ENCODE measurements around the gene CYYR1. TPM values are rescaled to one million over a fixed set of nuclear protein-coding genes. Genes with fewer than 3 reads are reported as not detected.
"Not testable (repeated sequence)": the region's sequence is repeated elsewhere in the genome, so short reads cannot be mapped to it uniquely, and the experiment has no call there.

Gene CYYR1
- total RNA-seq, 1 donor from 2014 or later, result 3.7 TPM

DNA sequence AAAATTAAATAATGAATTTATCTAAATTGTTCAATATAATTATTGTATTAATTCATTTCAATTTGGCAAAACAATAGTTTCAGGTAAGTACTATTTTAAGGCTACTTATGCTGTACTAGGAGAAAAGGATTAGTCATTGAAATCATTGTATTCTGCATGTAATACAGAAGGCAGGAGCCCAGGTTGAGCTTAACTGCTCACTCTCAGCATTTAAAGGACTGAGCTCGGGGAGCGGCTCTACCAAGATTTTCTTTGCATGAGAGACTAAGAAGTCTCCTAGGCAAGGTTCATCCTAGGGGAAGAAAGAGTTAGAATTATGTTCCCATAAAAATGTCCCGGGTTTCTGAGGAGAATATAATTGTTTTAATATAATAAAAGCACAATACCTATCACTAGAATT, 112.5 kb downstream of the CYYR1 start:
- TF ChIP-seq, protein P1, sequence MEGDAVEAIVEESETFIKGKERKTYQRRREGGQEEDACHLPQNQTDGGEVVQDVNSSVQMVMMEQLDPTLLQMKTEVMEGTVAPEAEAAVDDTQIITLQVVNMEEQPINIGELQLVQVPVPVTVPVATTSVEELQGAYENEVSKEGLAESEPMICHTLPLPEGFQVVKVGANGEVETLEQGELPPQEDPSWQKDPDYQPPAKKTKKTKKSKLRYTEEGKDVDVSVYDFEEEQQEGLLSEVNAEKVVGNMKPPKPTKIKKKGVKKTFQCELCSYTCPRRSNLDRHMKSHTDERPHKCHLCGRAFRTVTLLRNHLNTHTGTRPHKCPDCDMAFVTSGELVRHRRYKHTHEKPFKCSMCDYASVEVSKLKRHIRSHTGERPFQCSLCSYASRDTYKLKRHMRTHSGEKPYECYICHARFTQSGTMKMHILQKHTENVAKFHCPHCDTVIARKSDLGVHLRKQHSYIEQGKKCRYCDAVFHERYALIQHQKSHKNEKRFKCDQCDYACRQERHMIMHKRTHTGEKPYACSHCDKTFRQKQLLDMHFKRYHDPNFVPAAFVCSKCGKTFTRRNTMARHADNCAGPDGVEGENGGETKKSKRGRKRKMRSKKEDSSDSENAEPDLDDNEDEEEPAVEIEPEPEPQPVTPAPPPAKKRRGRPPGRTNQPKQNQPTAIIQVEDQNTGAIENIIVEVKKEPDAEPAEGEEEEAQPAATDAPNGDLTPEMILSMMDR (conservative IDR thresholded peaks at IDR 0.05; ENCODE audit: low read depth, low read length), result no peak
- no peak overlapping the region for H3K4me3 ChIP-seq (ENCODE audit: low read depth, low read length)
- DNase-seq (ENCODE audit: low read depth), result no peak

DNA sequence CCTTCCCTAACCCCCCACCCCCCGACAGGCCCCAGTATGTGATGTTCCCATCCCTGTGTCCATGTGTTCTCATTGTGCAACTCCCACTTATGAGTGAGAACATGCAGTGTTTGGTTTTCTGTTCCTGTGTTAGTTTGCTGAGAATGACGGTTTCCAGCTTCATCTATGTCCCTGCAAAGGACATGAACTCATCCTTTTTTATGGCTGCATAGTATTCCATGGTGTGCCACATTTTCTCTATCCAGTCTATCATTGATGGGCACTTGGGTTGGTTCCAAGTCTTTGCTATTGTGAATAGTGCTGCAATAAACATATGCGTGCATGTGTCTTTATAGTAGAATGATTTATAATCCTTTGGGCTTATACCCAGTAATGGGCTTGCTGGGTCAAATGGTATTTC, 114.2 kb downstream of the CYYR1 start:
- H3K4me3 ChIP-seq (ENCODE audit: low read depth, low read length); DNase-seq (ENCODE audit: low read depth): not testable (repeated sequence)

DNA sequence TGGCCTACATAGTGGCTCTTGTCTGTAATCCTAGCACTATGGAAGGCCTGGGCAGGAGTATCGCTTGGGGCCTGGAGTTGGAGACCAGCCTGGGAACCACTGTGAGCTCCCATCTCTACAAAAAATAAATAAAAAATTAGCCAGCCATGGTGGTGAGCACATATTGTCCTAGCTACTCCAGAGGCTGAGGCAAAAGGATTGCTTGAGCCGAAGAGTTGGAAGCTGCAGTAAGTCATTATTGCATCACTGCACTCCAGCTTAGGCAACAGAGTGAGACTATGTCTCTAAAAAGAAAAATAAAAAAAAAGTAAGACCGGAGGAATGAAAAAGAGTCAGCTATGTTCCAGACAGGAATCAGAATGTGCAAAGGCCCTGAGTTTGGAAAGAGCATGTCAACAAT, 115.3 kb downstream of the CYYR1 start:
- TF ChIP-seq, protein P1 (conservative IDR thresholded peaks at IDR 0.05; ENCODE audit: low read depth, low read length), result no peak
- no peak for DNase-seq (ENCODE audit: low read depth)
- no peak overlapping the region for H3K4me3 ChIP-seq (ENCODE audit: low read depth, low read length)

DNA sequence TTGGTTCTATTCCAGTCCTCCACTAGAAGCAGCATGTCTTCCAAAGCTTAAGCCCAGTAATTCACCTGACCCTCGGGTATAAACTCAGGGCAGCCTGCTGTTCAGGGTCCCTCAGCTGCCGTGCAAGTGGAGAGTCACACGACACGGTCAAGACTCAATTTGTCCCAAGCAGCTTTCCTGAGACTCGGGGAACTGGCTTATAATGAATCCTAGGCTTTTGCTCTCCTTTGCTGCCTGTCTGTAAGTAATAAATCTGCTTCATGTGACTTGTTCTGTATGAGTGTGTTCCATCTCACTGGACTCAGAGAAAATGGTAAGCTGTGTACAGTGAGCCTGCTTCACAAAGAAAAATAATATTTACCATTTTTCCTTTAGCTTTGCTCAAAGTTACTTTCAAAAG, 119.8 kb downstream of the CYYR1 start:
- TF ChIP-seq, protein P1 (conservative IDR thresholded peaks at IDR 0.05; ENCODE audit: low read depth, low read length), result no peak
- DNase-seq (ENCODE audit: low read depth), result no peak
- H3K4me3 ChIP-seq (ENCODE audit: low read depth, low read length), result no peak overlapping the region

DNA sequence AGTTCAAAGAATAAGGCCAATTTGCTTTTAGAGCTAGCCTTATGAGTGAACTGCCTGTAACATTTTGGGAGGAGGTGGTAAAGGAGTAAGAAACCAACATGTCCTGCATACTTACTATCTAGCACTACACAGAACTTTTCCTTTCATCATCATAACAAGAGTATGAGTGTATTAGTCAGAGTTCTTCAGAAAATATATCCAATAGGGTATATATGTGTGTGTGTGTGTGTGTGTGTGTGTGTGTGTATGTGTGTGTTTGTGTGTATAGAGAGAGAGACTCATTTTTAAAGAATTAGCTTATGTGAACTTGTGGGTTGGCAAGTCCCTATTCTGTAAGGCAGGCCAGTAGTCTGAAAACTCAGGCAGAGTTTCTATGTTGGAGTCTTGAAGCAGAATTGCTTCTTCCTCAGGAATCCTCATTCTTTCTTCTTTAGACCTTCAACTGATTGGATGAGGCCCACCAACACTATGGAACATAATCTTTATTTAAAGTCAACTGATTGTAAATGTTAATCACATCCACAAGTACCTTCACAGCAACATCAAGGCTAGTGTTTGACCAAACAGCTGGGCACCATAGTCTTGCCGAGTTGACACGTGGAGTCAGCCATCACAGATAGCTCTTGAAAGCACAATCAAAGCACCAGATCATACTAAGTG, 121.9 kb downstream of the CYYR1 start:
- no peak for DNase-seq (ENCODE audit: low read depth)
- no peak overlapping the region for H3K4me3 ChIP-seq (ENCODE audit: low read depth, low read length)
- TF ChIP-seq, protein P1 (conservative IDR thresholded peaks at IDR 0.05; ENCODE audit: low read depth, low read length), result no peak

DNA sequence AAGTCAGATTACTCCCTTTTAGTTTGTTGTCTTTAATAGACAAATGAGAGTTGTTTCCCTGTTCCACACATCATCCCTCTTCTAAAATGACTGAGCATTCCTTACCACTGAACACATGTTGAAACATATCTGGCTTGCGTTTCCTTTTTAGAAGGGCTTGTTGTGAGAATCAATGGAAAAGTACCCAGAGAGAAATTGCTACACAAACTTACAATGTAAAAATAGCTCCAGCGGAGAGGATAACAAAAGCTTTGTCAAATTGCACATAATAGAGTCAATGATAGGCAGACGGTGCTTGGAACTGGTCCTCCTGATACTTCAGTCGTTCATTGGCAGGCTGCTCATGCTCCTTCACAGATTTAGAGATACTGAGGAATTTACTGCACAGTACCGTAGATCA, 123.9 kb downstream of the CYYR1 start:
- TF ChIP-seq, protein P1 (conservative IDR thresholded peaks at IDR 0.05; ENCODE audit: low read depth, low read length), result no peak
- no peak for DNase-seq (ENCODE audit: low read depth)
- no peak overlapping the region for H3K4me3 ChIP-seq (ENCODE audit: low read depth, low read length)

DNA sequence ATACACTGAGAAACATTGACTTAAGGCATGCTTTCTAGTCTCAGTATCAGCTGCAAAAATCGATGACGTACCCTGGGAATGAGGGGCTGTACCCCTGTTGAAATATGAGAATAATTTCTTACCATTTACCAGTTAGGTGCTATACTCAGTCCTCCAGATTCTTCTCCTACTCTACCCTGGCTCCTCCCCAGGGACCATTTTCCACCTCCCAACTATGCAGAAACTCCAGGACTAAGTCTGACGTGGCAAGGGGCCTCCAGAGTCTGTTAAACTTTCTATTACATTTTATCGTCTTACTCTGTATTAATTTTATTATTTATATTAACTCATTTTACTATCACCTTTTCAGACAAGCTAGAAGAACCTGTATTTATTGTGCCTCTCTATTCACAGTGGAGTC, 124.3 kb downstream of the CYYR1 start:
- TF ChIP-seq, protein P1 (conservative IDR thresholded peaks at IDR 0.05; ENCODE audit: low read depth, low read length), result no peak
- H3K4me3 ChIP-seq (ENCODE audit: low read depth, low read length), result no peak overlapping the region
- no peak for DNase-seq (ENCODE audit: low read depth)

All from epithelial cell of proximal tubule (primary cell).